NCI-H2107 (cell line): Measurements from ENCODE around the gene LSS.

Experiments
- DNase-seq: peaks from one replicate; lab custom pipeline; 2025; lab: John Stamatoyannopoulos, UW

Gene LSS

GRCh38 chr21:46218906-46219590 lies 9.5 kb downstream of the LSS start:
- no peak for DNase-seq

- DNase-seq = no peak
These were observed 10.9 kb downstream of the LSS start for GRCh38 chr21:46217511-46218196.

GRCh38 chr21:46216132-46216747 lies 12.3 kb downstream of the LSS start:
- DNase-seq = no peak

- no peak for DNase-seq
These were observed 13.0 kb downstream of the LSS start for GRCh38 chr21:46215436-46216131.

GRCh38 chr21:46214478-46215340 lies 13.9 kb downstream of the LSS start:
- DNase-seq = no peak

GRCh38 chr21:46213620-46214286 lies 14.8 kb downstream of the LSS start:
- no peak for DNase-seq

- no peak for DNase-seq
These were observed 15.7 kb downstream of the LSS start for GRCh38 chr21:46212721-46213484.

- no peak for DNase-seq
These were observed 16.5 kb downstream of the LSS start for GRCh38 chr21:46211786-46212720.

GRCh38 chr21:46211376-46211775 lies 17.2 kb downstream of the LSS start:
- no peak for DNase-seq

GRCh38 chr21:46210378-46211136 lies 18.0 kb downstream of the LSS start:
- no peak for DNase-seq

GRCh38 chr21:46208761-46209721 lies 19.5 kb downstream of the LSS start:
- DNase-seq = no peak

GRCh38 chr21:46207920-46208591 lies 20.5 kb downstream of the LSS start:
- no peak for DNase-seq

- no peak for DNase-seq
These were observed 21.3 kb downstream of the LSS start for GRCh38 chr21:46207006-46207919.

GRCh38 chr21:46206163-46207005 lies 22.2 kb downstream of the LSS start:
- DNase-seq = no peak

GRCh38 chr21:46205766-46206162 lies 22.8 kb downstream of the LSS start:
- DNase-seq = peak; percentile 86
